Measurements from ENCODE around the gene NPY.

NPY gene

DNA sequence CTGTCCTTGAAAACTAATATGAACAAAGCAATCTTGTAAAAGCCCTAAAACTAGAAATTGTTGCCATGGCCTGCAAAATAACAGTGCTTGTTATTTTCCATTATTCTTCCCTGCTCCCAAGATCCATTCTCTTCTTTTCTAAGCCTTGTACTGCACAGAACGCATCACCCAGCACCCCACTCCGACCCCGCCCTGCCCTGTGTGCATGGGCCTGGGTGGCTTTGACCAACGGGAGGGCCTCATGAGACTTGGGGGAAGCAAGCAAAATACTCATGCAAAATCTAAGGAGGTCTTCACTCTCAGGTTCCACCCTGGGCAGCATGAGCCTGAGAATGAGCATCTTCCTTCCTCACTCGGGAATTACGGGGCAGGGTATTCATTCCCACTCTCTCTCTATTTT lies 32.4 kb downstream of the NPY start:
- no peak for DNase-seq (ENCODE audit: low read depth)

DNA sequence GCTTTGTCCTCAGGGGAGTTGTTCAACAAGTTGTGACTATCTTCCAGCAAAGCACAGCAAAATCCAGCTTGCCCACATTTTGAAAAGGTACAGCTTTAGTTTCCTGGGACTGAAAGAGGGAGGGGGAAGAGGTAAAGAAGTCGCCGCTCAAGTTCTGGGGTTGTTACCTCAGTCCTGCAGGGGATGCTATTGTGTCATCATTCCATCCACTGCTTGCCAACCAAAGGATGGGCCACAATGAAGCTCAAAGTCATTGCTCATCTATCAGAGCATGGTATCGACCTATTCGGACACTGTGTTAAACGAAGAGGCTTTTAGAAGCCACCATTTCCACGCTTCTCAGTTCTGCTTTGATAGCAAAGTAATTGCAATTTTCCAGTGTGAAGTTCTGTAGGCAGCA lies 34.3 kb downstream of the NPY start:
- no peak for DNase-seq (ENCODE audit: low read depth)

DNA sequence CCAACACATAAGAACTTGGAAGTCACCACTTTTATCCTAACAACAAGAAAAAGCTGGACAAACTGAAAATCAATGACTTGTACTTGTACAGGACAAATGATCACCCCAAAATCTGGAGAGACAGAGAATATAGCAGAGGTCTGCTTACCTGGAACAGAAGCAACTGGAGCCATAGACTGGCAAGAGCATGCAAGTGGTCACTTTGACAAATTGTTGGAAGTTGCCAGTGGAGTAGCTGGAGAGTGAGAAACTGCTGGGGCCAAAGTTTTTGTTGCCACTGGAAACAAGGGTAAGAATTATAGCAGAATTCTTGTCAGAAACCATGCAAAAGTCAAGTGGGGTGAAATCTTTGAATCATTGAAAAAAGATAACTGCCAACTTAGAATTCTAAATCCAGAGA lies 35.2 kb downstream of the NPY start:
- DNase-seq (ENCODE audit: low read depth): no peak

DNA sequence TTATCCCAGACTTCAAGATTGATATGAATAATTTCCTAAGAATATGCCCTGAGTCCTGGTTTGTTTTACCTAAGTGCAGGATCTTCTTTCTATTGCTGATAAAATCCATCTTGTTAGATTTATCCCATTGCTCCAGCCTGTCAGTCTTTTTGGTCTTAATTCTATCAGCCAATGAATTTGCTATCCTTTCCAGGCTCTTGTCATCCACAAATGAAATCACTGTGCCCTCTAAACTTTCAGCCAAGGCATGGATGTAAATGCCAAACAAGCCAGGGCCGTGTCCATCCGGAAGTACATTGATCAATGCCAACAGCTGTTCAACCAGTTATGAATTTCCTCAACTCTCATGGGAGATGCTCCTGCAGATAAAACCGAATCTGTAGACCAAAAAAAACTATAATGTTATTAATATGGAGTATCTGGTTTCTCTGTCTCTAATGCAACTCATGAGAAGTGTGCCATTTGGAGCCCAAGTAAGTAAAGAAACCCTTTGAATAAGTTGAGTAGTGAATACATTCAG lies 40.0 kb downstream of the NPY start:
- no peak for DNase-seq (ENCODE audit: low read depth)

DNA sequence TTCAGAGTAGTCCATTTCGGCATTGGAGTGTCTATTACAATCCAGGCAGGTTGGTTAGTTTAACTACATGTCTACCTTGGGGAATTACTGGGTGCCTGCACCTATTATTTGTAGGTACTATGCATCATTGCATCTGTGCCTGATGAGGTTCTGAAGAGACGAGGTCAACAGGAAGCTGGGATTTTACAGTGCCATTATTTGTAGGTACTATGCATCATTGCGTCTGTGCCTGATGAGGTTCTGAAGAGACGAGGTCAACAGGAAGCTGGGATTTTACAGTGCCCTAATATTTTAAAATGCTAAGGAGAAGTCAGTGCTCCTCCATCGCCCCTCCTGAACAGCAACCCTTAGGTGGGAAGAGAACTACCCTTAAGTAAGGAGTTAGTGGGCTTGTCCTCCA lies 41.7 kb downstream of the NPY start:
- DNase-seq (ENCODE audit: low read depth): no peak

DNA sequence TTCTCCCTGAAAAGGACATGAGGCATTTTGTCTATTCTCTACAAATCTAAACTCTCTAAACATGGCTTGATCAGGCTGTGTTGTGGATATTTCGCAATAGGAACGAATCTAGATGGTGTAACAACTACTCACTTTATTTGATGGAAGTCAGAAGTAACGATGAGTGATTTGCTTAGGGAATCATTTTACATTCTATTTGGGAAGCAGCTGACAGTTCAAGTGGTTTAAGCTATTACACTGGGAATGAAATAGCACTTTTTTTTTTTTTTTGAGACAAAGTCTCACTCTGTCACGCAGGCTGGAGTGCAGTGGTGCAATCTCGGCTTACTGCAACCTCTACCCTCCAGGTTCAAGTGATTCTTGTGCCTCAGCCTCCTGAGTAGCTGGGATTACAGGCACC lies 44.1 kb downstream of the NPY start:
- DNase-seq (ENCODE audit: low read depth): no peak

DNA sequence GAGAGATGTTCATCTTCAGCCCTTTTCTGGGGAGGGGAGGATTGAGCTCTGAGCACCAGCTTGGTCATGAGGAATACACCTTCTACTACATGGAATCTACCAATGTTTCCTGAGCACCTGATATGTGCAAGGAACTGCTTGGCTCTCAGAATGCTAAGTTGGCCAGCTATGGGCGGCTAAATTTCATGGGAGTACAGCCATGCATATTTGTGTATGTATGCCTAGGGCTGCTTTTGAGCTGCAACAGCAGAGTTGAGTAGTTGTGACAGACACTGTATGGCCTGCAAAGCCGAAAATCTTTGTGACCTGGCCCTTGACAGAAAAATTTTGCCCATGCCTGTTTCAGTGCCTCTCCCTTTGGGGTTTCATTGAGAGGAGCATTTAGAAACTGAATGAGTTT lies 44.9 kb downstream of the NPY start:
- DNase-seq (ENCODE audit: low read depth): no peak

DNA sequence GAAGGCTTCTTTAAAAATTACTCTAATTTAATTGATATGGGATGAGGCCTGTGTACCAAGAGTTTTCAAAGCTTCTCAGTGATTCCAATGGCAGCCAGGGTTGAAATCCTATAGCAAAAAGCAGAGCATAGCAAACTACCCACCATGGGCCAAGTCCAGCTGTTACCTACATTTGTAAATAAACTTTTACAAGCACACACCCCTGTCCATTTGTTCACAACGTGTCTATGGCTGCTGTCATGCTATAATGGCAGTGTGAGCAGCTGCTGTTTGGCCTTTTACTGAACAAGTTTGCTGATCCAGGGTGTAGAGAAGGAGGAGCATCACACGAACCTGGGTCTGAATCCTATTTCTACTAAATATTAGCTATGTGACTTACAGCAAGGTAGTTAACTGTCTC lies 50.0 kb downstream of the NPY start:
- no peak for DNase-seq (ENCODE audit: low read depth)

DNA sequence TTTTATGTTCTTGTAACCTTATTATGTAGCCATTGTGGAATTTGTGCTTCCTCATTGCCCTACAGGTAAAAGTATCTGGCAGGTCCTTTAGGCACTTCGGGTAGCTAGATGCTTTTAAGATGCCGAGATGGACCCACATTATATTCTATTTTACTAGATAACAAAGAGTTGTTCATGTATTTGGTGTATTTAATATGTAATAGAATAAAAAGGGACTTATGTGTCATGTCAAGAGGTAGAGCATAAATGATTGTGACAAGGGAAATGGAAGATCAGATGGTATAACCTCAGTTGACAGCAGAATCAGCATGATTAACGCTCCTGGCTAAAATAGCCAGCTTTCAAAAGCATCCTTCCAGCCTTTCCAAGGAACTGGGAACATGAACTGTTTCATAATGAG lies 50.6 kb downstream of the NPY start:
- no peak for DNase-seq (ENCODE audit: low read depth)

DNA sequence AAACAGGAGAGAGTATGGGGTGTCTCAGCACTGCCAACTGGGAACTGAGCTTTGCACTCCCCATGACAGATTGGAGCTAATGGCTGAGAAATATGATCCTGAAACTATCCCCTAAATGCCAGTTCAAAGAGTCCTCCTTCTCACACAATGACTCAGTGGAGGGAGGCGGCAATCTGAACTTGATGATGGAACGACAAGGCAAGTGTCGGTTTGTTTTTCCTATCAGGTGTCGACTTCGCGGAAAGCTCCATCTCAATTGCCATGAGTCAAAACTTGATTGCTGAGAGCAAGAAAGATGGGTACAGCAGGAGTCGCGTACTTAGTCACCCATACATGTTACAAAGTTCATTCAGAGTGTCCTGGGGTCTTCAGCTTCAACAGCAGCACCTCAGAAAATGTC lies 52.5 kb downstream of the NPY start:
- DNase-seq (ENCODE audit: low read depth): no peak

DNA sequence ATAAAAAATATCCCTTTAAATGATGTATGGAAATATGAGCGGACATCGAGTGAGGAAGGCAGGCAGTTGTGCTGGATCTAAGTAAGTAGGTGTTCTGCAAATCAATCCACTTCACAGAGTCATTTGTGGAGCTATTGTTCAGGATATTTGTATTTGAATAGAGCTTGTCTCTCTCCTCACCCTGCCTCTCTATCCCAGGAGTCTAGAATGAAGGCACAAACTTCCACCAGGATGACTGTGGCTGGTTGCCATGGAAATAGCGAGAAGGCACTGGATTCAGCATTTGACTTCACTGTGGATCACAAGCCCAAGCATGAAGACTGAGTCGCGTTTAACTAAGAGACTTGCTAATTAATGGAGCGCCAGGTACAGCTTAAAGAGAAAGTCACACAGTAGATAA lies 53.2 kb downstream of the NPY start:
- no peak for DNase-seq (ENCODE audit: low read depth)

DNA sequence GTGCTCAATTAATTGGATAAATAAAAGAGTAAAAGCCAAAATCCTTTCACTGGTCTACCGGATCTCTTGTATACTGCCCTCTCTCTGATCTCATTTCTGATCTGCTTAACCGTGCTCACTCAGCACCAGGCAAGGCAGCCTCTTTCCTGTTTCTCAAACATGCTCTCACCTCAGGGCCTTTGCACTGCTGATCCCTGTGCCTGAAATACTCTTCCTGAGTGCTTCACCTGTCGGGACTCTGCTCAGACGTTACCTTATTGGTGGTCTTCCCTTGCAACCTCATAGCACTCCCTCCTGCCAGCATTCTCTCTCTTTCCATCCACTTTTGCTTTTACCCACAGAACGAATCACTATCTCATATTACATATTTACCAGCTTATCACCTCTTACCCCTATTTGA lies 55.6 kb downstream of the NPY start:
- DNase-seq (ENCODE audit: low read depth): no peak

DNA sequence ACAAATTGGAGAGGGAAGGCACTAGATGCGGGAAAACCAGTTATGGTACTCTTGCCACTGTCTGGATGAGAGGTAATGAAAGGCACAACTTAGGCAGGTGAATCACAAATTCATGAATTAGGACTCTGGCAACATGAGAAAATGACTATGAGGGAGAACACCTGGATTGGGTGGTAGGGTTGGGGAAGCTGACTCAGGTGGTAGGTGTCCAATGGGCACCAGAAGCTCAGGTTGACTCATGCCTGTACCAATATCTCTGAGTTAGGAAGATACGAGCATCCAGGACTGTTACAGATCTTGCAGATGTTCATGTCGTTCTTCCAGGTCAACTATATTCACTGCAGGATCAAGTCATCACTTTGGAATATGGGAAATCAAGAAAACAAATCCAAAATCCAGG lies 56.7 kb downstream of the NPY start:
- no peak for DNase-seq (ENCODE audit: low read depth)
